22Rv1 (cell line): ENCODE data around the gene MRPL45.

Experiments used
- H3K27ac ChIP-seq: fragments of 450-650 bp; 2 replicates; pipeline ENCODE4 v1.5.1; 2017
- ZFX ChIP-seq: fragments of 450-650 bp; IDR thresholded peaks from 2 replicates; pipeline ENCODE4 v1.6.1; 2017; ENCODE audit warnings: antibody characterized with exemption, borderline replicate concordance
- TF ChIP-seq, protein P1 (sequence below): fragments of 450-650 bp; IDR thresholded peaks from 2 replicates; pipeline ENCODE4 v1.5.1; 2017; ENCODE audit warnings: mild to moderate bottlenecking

MRPL45 gene

DNA sequence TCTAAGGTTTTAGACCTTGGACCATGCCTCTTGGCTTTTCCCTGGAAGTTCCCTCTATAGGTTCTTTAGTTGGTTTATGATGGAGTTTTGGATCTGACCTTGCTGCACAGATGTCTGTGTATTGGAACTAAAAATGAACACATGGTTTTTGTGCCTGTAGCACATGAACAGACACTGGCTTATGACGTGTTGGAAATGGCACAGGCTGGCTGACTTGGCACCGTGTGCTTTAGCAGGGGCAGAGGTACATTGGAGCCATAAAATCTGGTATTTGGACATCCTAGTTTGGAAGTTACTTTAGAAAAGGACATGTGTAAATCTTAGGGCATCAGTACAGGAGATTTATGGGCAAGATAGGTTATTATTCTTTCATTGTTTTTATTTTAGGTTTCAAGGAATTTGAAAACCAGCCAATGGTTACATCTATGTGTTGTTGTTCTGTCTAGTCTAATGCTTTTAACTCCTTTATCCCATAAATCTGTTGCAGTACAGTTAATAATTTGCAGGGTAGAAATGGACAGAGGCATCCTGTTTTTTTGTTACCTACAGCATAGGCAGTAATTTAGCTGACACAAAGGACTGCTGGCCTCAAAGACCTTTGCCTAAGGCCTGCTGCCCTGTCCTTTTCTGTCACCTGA is 60.6 kb downstream of the MRPL45 start:
- H3K27ac ChIP-seq, result no peak overlapping the region
- no peak for TF ChIP-seq ZFX
- TF ChIP-seq, protein P1, sequence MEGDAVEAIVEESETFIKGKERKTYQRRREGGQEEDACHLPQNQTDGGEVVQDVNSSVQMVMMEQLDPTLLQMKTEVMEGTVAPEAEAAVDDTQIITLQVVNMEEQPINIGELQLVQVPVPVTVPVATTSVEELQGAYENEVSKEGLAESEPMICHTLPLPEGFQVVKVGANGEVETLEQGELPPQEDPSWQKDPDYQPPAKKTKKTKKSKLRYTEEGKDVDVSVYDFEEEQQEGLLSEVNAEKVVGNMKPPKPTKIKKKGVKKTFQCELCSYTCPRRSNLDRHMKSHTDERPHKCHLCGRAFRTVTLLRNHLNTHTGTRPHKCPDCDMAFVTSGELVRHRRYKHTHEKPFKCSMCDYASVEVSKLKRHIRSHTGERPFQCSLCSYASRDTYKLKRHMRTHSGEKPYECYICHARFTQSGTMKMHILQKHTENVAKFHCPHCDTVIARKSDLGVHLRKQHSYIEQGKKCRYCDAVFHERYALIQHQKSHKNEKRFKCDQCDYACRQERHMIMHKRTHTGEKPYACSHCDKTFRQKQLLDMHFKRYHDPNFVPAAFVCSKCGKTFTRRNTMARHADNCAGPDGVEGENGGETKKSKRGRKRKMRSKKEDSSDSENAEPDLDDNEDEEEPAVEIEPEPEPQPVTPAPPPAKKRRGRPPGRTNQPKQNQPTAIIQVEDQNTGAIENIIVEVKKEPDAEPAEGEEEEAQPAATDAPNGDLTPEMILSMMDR, result no peak

DNA sequence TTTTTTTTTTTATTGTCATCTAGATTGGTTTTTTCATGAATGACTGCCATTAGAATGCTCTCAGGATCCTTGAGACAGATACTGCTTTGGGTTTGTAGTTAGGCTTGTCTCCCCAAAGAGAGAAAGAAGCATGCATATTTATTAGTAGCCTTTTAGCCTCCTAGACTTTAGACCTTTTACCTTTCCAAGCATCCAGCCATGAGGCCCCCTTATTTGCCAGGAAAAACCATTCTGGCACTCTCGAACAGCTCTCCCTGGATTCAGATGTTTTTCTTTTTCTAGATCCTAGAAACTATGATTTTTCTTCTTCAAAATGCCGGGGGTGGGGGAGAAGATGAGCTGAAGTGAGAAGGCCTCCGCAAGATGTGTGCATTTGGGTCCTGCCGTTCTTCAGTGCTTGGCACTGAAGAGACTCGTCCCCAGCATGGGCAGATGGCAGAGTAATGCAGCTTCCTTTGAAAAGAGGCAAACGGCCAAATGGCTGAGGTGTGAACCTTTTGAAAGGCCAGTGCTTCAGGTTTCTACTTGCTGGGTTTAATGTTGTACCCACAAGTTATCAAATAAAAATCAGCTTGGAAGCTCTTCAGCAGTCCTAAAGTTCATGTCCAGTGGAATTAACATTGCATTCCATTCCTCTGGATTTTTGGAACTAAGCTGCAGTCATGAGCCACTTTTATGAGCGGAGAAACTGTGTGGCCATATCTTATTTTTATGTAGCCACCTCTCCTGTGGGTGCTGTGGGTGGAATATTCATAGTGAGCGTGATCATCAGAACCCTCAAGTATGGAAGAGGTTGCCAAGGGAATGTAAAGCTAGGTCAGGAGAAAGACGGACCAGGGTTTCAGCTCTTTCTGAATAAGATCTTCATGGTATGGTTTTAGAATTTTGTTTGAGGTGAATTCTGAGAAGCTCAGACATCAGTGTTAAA is 61.9 kb downstream of the MRPL45 start:
- TF ChIP-seq ZFX, result no peak
- TF ChIP-seq, protein P1, result no peak
- no peak overlapping the region for H3K27ac ChIP-seq

DNA sequence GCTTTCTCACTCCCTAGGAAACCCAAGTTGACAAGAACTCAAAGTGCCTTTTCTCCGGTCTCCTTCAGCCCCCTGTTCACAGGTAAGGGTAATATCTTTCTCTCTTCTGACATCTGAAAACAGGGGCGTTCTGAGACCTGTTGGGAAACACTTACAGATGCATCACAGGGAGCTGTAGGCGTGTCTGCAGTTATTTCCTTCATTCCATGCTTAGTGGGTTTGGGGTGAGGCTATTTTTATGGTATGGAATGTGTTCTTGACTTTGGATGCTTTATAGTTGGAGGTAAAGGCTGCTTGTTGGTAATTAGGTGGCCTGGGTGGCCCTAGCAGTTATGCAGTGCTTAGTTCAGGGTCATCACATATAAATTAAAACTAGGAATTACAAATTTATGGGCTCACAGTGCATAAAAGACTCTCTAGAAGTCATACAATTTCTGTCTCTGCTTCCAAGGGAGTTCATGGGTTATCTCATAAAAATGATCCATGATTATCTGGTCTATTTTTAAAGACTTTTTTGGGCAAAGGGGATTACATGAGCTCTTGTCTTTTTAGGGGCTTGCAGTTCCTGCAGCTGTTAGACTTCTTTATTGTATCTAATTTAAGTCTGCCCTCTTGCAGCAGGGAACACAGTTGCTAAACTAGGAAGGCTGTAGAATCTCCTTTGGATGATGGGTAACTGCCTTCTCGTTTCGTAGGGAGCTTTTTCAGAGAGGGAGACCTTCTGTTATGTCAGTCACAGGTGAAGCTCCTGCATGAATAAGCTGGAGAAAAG is 64.9 kb downstream of the MRPL45 start:
- no peak overlapping the region for H3K27ac ChIP-seq
- TF ChIP-seq ZFX, result no peak
- TF ChIP-seq, protein P1, result no peak

DNA sequence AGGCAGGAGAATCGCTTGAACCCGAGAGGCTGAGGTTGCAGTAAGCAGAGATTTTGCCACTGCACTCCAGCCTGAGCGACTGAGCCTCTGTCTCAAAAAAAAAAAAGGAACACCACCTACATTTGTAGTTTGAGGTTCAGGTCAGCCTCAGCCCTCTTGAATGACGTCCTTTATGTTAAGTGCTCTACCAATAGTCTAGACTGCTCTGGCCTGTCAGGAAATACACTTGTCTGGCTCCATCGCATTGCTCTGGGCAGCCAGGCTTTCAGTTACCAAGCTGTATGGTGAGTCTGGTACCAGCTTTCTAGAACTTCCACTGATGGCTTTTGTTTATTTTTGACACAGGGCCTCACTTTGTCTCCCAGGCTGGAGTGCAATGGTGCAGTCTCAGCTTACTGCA is 66.0 kb downstream of the MRPL45 start:
- TF ChIP-seq ZFX, result no peak
- TF ChIP-seq, protein P1, result no peak
- no peak overlapping the region for H3K27ac ChIP-seq

DNA sequence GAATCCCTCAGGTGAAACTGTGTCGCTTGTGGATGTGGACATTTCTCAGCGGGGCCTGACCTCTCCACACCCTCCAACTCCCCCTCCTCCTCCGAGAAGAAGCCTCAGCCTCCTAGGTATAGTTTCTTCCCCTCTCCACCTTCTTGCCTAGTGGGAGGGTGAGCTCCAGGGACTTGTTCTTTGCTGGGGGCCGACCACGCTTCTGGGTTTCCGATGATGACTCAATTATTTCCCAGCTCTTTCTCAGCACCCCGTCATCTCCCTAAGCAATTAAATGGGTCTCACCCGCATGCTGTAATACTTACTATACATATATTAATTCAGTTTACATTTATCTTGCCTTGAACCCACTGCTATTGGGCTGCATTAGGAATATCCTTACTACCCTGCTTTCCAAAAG is 67.8 kb downstream of the MRPL45 start:
- TF ChIP-seq, protein P1, result no peak
- TF ChIP-seq ZFX, result no peak
- H3K27ac ChIP-seq, result no peak overlapping the region

DNA sequence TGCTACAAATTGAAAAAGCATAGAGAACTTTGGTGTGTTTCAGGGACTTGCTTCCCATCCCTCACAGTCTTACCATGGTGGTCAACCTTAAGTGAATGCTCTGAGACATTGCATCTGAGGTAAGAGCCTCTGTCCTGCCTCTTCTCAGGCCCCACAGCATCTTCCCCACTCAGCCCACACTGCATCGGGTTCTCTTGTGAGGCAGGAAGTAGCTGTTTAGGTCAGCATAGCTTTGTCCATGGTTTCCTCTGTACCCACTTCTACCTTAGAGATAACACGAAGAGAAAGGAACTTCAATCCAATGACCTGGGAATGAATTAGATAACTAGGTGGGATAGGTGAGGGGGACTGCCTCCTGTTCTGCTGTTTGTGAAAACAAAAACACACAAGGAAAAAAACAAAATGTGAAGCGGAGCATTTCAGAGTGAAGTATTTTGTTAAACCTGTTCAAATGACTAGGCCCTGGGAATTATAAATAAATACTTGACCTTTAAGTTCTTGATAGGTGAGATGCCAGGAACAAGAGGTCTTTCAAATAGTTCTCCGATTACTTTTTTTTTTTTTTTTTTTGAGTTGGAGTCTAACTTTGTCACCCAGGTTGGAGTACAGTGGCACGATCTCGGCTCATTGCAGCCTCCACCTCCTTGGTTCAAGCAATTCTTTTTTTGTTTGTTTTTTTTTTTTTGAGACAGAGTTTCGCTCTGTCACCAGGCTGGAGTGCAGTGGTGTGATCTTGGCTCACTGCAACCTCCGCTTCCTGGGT is 72.3 kb downstream of the MRPL45 start:
- no peak overlapping the region for H3K27ac ChIP-seq
- no peak for TF ChIP-seq ZFX
- TF ChIP-seq, protein P1, result no peak
